HEK293 (cell line): ENCODE data around the gene LYST.

Experiments
- CTCF ChIP-seq: fragments of 450-650 bp; formaldehyde crosslinking; IDR thresholded peaks from 2 replicates; pipeline ENCODE4 v1.5.1; 2016; ENCODE audit warnings: missing biosample characterization, missing genetic modification characterization
- PATZ1 ChIP-seq: fragments of 450-650 bp; formaldehyde crosslinking; IDR thresholded peaks from 2 replicates; pipeline ENCODE4 v1.5.1; 2016; ENCODE audit warnings: missing biosample characterization, missing genetic modification characterization
- PRDM1 ChIP-seq: fragments of 450-650 bp; formaldehyde crosslinking; IDR thresholded peaks from 2 replicates; pipeline ENCODE4; 2016; ENCODE audit warnings: missing biosample characterization, missing genetic modification characterization
- YY1 ChIP-seq: fragments of 450-650 bp; formaldehyde crosslinking; IDR thresholded peaks from 2 replicates; pipeline ENCODE4 v1.5.1; 2018; ENCODE audit warnings: missing biosample characterization, missing genetic modification characterization
- ZNF585B ChIP-seq: fragments of 450-650 bp; formaldehyde crosslinking; IDR thresholded peaks from 2 replicates; pipeline ENCODE4 v1.5.1; 2016; ENCODE audit warnings: missing biosample characterization, missing genetic modification characterization
- ZNF670 ChIP-seq: fragments of 450-650 bp; formaldehyde crosslinking; IDR thresholded peaks from 2 replicates; pipeline ENCODE4 v1.5.1; 2016; ENCODE audit warnings: missing biosample characterization, missing genetic modification characterization, low read depth

GRCh38 chr1:235791532-235792060 is 75.1 kb downstream of the LYST start:
- TF ChIP-seq ZNF585B (tag by site-specific recombination) (no peak), ZNF670 (tag by site-specific recombination) (no peak), PRDM1 (tag by site-specific recombination) (no peak), PATZ1 (tag by site-specific recombination) (no peak), YY1 (no peak), CTCF (tag by site-specific recombination) (no peak)
